Activated CD4-positive, alpha-beta T cell treated with anti-CD3 and anti-CD28 coated beads, Interleukin-2, amount 50 U/mL, for 1 hour (primary cell): ENCODE measurements around the gene NFU1.

Source experiments
- DNase-seq: peaks from one replicate; pipeline ENCODE4 v3.0.0-alpha.2; 2020

The NFU1 gene

GRCh38 chr2:69436938-69437750 is at the start of gene NFU1:
Gene NFU1 (minus strand): TSS chr2:69437435. CDS start chr2:69437422, 13 bp downstream.
- DNase-seq, result peak; percentile 80

- DNase-seq, result no peak
Observed at GRCh38 chr2:69483696-69484095, 46.5 kb upstream of the NFU1 start.

GRCh38 chr2:69483024-69483423 is 45.8 kb upstream of the NFU1 start:
- no peak for DNase-seq

- DNase-seq, result no peak
Observed at GRCh38 chr2:69482471-69482870, 45.2 kb upstream of the NFU1 start.

DNA sequence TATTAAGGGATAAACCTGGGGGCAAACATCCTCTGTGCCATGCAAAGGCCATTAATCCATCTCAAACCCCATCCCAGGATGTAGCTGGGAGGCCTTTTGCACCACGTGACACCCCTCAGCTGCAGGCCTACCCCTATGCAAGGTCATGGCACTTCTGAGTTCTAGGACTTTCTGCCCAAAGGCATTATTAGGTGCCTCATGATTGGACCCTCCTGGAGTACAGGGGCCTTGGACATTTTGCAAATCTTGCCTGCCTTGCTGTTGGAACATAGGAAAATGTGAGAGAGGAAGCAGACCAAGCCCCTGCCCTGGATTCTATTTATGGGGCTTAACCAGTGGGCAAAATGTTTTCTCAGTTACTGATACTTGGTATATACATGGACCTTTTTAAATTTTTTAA is 44.2 kb upstream of the NFU1 start:
- no peak for DNase-seq

DNA sequence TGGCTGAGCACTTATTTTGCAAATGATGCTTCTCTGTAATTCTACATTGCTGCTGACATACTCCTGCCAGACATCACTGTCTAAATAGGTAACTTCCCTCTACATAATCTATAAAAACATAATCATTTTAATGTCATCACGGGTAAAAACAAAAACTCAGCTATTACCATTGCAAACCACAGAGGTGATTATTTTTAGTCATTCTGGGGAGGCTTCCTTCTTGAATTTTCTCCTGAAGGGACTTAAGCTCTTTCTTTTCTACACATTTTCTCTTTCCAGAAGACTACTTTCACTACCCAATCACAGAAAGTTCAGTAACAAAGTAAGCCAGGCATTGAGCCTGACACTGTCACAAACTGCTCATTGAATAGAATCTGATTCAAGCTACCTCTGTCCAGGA is 40.4 kb upstream of the NFU1 start:
- no peak for DNase-seq

GRCh38 chr2:69474688-69475087 is 37.5 kb upstream of the NFU1 start:
- no peak for DNase-seq

DNA sequence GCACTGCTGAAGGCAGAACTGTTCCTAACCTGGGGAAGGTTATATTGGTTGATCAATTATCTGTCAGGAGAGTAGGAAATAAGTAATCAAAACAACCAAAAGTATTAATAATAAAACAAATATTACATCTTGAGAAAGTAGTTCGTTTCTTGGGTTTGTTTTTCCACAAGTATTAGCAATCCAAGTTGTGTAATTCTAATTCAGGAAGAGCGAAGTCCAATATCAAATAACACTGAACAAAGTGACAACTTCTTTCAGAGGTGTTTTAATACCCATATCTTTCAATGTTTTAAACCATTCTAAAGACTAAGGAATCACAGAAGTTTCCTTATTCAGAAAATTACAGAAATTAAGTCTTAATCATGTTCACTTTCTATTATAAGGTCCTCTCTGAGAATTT is 34.6 kb upstream of the NFU1 start:
- no peak for DNase-seq

DNA sequence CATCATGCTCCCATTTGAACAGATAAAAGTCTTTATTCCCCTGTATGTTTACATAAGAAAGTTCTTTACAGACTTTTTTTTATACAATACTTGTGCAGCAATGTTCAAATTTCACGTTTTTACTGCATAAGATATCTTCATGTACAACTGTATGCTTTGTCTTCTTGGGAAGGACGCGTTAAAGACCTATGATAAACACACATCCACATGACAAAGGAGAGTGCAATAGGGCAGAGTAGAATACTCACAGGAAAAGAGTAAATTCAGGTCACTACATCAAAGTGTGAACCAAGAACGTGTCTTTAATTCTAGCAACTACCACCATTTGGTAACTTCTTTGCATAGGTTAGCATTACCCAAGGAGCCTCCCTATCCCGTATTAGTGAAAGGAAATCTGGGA is 33.7 kb upstream of the NFU1 start:
- no peak for DNase-seq

- DNase-seq, result no peak
Observed at GRCh38 chr2:69469784-69470183, 32.5 kb upstream of the NFU1 start.

DNA sequence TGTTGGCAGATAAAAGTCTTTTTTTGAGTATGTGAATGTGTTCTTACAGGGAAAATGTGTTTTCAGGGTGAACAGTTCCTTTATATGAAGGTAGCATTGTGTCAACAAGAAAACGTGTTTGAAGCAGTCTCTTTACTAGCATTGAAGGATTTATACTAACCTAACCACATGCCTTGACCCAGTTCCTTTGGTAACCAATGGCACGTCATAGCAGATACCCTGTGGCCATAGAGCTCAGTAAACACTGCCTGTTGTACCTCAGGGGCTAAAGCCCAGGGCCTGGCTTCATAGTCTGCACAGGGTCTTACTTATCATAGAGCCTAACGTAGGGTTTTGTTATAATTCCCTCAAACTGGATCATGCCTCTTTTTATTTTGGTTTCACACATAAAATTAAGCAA is 32.1 kb upstream of the NFU1 start:
- DNase-seq, result no peak

DNA sequence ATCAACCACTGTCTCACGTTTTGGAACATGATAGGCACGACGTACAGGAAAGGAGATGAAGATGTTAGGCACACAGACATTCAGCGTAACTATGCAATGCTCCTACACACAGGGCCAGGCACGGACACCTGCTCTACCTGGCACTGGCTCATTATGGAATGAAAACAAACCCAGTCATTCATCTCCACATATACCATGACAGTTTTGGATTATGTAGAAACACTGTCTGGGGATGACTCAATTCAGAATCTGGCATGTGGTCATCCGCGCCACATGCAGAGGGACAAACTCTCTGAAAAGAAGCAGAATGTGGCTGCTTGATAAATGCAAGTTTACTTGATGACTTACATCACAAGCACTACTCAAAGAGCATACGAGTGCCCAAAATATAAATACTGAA is 29.5 kb upstream of the NFU1 start:
- DNase-seq, result no peak

DNA sequence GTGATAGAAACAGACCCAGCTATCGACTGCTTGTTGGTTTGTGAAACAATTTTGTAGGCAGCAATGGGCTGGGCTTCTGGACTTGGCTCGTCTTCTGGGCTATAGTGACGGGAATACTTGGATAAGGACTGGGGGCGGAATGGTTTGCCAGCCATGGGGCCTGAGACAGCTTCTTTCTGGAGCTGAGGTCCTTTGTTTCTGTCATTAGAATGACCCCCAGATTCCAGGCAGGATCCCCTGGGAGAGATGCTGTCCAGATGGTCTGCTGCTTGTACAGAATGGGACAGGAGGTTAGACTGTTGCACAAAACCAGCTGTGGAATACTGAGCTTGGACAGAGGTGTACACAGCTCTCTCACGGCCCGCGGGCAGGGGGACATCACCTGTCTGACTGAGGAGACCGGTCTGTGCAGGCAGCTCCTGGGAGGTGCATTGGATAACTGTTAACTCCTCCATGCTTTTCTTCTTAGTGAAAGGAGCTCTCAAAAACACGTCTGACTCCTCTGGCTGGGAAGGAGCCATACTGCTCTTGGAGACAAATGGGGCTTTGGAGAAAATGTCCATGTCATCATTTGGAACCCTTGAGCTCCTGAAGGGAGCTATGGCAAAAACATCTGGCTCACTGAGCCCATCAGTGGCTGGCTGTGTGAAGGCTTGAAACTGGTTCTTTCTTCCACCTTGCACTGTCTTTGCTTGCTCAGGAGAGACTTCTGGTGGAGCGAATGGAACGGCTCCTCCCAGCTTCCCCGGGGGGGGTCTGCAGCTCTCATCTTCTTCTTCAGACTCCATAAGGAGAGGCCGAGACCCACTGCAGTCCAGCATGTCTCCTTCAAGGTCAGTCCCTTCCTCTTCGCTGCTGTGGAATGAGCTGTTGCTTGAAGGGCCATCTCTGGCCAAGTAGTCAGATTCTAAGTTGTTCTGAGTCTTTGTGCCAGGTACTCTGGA is 28.6 kb upstream of the NFU1 start:
- no peak for DNase-seq

- DNase-seq, result no peak
Observed at GRCh38 chr2:69464575-69464974, 27.3 kb upstream of the NFU1 start.

DNA sequence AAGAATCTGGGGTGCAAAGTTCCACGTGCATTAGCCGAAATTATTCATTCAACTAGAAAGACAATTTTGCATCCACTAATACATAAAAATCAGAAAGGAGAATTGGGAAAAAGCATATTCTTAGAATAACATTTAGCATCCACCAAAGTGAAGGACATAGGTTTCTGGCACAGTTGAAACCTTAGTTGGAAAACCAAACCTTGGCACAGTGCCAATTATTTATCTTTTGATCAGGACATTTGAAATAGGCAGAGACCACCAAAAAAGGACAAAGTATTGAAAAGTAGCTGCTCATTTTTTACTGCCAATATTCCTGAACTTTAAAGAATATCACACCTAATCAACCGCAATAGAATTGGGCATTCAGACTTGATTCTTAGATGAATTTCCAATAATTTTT is 25.5 kb upstream of the NFU1 start:
- no peak for DNase-seq

- DNase-seq, result no peak
Observed at GRCh38 chr2:69461404-69461803, 24.2 kb upstream of the NFU1 start.

DNA sequence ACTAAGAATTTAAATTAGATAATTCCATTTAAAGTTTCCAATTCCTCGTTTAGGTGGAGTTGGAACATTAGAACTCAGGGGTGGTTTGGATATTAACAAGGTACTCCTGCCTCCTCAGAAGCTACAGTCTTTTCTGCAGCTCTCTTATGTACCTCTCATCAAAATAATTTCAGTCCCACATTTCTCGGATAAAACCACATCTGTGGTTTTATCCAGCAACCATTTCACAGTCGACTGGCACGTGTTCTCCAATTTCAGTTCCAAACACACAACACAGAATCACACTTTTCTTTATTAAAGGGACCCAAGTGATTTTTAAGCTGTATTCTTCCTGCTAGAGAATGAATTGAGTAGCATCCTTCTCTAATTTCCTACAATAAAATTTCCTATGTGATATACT is 22.7 kb upstream of the NFU1 start:
- no peak for DNase-seq

- DNase-seq, result no peak
Observed at GRCh38 chr2:69456950-69457445, 19.8 kb upstream of the NFU1 start.

- no peak for DNase-seq
Observed at GRCh38 chr2:69456154-69456553, 18.9 kb upstream of the NFU1 start.

GRCh38 chr2:69454976-69455375 is 17.7 kb upstream of the NFU1 start:
- DNase-seq, result no peak

DNA sequence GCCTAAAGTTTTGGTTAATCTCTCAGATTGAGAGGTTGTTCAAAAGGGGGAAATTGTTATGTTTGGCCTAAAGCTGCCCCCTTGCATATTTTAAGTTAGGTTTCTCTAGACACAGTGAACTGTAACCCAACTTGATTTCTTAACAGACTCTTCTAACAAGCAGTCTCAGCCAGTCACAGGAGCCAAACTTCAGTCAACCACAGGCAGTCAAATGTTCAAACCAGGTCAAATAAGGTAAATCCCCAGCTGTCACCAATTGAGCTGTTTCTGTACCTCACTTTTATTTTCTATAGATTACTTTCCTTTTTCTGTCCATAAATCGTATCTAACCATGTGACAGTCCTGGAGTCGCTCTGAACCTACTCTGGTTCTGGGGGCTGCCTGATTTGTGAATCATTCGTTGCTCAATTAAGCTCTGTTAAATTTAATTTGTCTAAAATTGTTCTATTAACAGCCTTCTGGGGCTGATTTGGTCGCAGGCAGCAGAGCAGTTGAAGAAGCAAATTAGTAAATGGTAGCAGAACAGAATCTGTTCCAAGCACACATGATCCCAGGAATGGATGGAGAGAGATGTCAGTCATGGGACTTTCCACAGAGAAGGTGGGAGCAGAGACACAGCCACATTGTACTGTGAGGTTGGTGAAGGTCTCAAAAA is 16.4 kb upstream of the NFU1 start:
- DNase-seq, result no peak

GRCh38 chr2:69452687-69453086 is 15.5 kb upstream of the NFU1 start:
- DNase-seq, result no peak

- no peak for DNase-seq
Observed at GRCh38 chr2:69450735-69451416, 13.6 kb upstream of the NFU1 start.
